Adrenal gland (tissue), 5 donors: ENCODE data around the gene CD7.
A peak's percentile ranks its signal among the peaks of the same experiment; 100 is the strongest.

Source experiments
- POLR2A ChIP-seq, 2 donors: fragments of 450-650 bp; IDR thresholded peaks; one replicate each; pipeline ENCODE4 v1.6.1; 2017; ENCODE audit warnings: antibody characterized with exemption in 2 of 2, mild to moderate bottlenecking in 2 of 2, moderate library complexity in 1 of 2
- TF ChIP-seq, protein P1 (sequence below), 6 experiments: fragments of 450-650 bp in 4 of 6; fragments of 200-600 bp in 2 of 6; sonication (generic) in 1 of 6; IDR thresholded peaks; 1 replicate in 5 of 6; 2 replicates in 1 of 6; pipeline versions ENCODE4 v1.5.1 to v1.8.0; 2016 to 2021; ENCODE audit warnings: antibody characterized with exemption in 6 of 6, mild to moderate bottlenecking in 2 of 6, moderate library complexity in 1 of 6
- donor health status: DM: no; HTN: no; CAD: no.

DNA sequence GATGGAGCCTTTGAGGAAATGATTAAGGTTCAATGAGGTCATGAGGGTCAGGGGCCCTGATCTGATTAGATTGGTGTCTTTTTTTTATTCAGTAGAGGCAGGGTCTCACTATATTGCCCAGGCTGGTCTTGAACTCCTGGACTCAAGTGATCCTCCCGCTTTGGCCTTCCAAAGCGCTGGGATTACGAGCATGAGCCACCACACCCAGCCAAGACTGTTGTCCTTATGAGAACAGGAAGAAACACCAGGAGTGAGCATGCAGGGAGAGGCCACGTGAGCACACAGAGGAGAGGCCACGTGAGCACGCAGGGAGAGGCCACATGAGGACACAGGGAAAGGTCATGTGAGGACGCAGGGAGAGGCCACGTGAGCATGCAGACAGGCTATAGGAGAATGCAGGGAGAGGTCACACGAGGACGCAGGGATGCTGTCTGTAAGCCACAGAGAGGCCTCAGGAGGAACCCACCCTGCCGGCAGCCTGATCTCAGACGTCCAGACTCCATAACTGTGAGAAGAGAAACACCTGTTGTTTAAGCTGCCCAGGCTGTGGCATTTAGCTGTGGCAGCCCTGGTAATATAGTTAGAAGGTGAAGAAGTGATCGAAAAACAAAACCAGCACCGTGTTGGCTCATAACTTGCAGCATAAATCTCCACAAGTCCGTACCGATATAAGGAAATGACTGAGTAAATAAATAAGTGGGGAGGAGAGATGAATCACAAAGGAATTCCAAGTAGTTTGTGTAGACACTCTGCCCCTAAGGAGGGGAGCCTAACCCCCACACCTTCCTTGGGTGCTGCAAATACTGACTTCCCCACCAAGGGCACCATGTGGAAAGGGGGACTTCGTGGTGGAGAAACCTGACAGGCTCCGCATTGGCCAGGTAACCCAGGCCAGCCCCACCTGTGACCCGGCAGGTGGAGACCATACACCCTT is 29.3 kb downstream of the CD7 start:
- TF ChIP-seq, protein P1, sequence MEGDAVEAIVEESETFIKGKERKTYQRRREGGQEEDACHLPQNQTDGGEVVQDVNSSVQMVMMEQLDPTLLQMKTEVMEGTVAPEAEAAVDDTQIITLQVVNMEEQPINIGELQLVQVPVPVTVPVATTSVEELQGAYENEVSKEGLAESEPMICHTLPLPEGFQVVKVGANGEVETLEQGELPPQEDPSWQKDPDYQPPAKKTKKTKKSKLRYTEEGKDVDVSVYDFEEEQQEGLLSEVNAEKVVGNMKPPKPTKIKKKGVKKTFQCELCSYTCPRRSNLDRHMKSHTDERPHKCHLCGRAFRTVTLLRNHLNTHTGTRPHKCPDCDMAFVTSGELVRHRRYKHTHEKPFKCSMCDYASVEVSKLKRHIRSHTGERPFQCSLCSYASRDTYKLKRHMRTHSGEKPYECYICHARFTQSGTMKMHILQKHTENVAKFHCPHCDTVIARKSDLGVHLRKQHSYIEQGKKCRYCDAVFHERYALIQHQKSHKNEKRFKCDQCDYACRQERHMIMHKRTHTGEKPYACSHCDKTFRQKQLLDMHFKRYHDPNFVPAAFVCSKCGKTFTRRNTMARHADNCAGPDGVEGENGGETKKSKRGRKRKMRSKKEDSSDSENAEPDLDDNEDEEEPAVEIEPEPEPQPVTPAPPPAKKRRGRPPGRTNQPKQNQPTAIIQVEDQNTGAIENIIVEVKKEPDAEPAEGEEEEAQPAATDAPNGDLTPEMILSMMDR (IDR thresholded peaks at IDR 0.05): no peak
- peak in 1 of 2 donors; percentile 45 for TF ChIP-seq POLR2A (IDR thresholded peaks at IDR 0.05)
